ENCODE data around the gene HOXB7. TPM values are rescaled to one million over a fixed set of nuclear protein-coding genes. Genes with fewer than 3 reads are reported as not detected.

The HOXB7 gene
- total RNA-seq, 1 experiment from 2014 or later, result not detected

GRCh38 chr17:48633266-48633677 is 22.5 kb upstream of the HOXB7 start:
- Histone ChIP-seq H3K4me2 (ENCODE audit: insufficient read depth, insufficient read length, low read length) (no peak overlapping the region), H3K9ac (ENCODE audit: extremely low read depth, insufficient read length, low read length) (no peak overlapping the region), H3K79me1 (ENCODE audit: insufficient read depth, low read depth, low read length, poor library complexity, severe bottlenecking) (no peaks in the 10 kb centered on the region), H3K23ac (ENCODE audit: insufficient read length, low read depth, low read length) (no peak overlapping the region), H4K5ac (ENCODE audit: insufficient read length, low read depth, low read length) (no peak overlapping the region), H4K20me1 (ENCODE audit: control insufficient read depth, insufficient read depth, insufficient read length) (no peaks in the 10 kb centered on the region), H3K4ac (ENCODE audit: low read depth, low read length) (no peak overlapping the region), H2BK5ac (ENCODE audit: insufficient read length, low read length) (no peak overlapping the region), H3K18ac (ENCODE audit: insufficient read length, low read depth, low read length) (no peak overlapping the region), H2BK15ac (ENCODE audit: low read depth, low read length) (no peak overlapping the region), H3T11ph (ENCODE audit: low read length) (no peak overlapping the region), H3K79me2 (ENCODE audit: insufficient read depth, low read length) (no peaks in the 10 kb centered on the region; the same call in 1 of the 2 replicates), H4K8ac (replicated peaks; ENCODE audit: insufficient read length, low read depth, low read length) (no peak overlapping the region), H2AK5ac (ENCODE audit: insufficient read length, low read length) (no peak overlapping the region), H3K14ac (ENCODE audit: insufficient read depth, low read length) (no peak overlapping the region), H2BK20ac (ENCODE audit: low read depth, low read length, poor library complexity, severe bottlenecking) (no peak overlapping the region), H3K27me3 (ENCODE audit: insufficient read depth, low read length) (peaks cover 97% of the 10 kb centered on the region), H2BK120ac (ENCODE audit: low read depth, low read length, poor library complexity, severe bottlenecking) (no peak overlapping the region), H3K27ac (ENCODE audit: insufficient read length, low read depth, low read length) (no peak overlapping the region), H3K4me1 (ENCODE audit: insufficient read depth, low read length) (no peaks in the 10 kb centered on the region; the same call in 1 of the 2 replicates), H2AFZ (ENCODE audit: low read length) (no peak overlapping the region), H3K56ac (ENCODE audit: insufficient read length, low read depth, low read length) (no peak overlapping the region), H3K23me2 (ENCODE audit: insufficient read length, low read depth, low read length, poor library complexity, severe bottlenecking) (no peaks in the 10 kb centered on the region), H3K9me3 (ENCODE audit: control insufficient read depth, low read depth, low read length) (no peaks in the 10 kb centered on the region), H2BK12ac (ENCODE audit: insufficient read length, low read depth, low read length) (no peak overlapping the region), H4K91ac (ENCODE audit: insufficient read length, low read depth, low read length) (no peak overlapping the region)
- H3K27me3 Mint-ChIP-seq (ENCODE audit: low read depth), result peaks cover 100% of the 10 kb centered on the region
- WGBS (ENCODE audit: extremely low coverage, insufficient read length, low lambda C conversion rate), result no CpG with 5 or more reads among the region's 35 CpGs
- no peak overlapping the region for H3K27ac Mint-ChIP-seq
- peaks cover 4 to 17% of the 10 kb centered on the region in 2 experiments for H3K9me3 Mint-ChIP-seq
- H3K4me1 Mint-ChIP-seq, result peaks cover 2 to 8% of the 10 kb centered on the region in 2 experiments; a peak in 2 of 4 replicates
- peaks cover 0 to 1% (median 0%) of the 10 kb centered on the region in 3 experiments; a peak in 2 of 7 replicates for H3K36me3 Mint-ChIP-seq (ENCODE audit: insufficient read depth in 1 of 3, low read depth in 3 of 3)
- no peak for TF ChIP-seq CTCF (conservative IDR thresholded peaks at IDR 0.05)
- DNase-seq, result peak; percentile 63
- no peak overlapping the region for H3K4me3 Mint-ChIP-seq

Data from H9 (cell line).